ENCODE data around the gene GPC3. TPM values are rescaled to one million over a fixed set of nuclear protein-coding genes. Genes with fewer than 3 reads are reported as not detected.

The GPC3 gene
- total RNA-seq, 1 donor: not detected

DNA sequence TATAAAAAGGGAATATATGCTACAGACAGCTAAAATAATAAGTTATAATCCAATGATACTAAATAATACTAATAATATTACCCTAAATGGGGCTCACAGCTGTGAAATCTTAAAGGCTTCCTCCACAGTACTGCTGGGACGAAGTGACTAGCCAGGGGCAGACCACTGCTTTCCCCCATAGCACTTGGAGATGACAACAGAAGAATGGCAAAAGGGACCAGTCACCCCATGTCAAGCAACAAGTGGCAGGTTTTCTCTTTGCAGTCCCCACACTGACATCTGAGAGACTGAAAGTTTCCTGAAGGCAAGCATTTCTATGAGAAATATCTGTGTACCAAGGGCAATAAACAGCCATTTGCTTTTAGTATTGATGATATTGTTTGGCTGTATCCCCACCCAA, 396.6 kb downstream of the GPC3 start:
- TF ChIP-seq, protein P1, sequence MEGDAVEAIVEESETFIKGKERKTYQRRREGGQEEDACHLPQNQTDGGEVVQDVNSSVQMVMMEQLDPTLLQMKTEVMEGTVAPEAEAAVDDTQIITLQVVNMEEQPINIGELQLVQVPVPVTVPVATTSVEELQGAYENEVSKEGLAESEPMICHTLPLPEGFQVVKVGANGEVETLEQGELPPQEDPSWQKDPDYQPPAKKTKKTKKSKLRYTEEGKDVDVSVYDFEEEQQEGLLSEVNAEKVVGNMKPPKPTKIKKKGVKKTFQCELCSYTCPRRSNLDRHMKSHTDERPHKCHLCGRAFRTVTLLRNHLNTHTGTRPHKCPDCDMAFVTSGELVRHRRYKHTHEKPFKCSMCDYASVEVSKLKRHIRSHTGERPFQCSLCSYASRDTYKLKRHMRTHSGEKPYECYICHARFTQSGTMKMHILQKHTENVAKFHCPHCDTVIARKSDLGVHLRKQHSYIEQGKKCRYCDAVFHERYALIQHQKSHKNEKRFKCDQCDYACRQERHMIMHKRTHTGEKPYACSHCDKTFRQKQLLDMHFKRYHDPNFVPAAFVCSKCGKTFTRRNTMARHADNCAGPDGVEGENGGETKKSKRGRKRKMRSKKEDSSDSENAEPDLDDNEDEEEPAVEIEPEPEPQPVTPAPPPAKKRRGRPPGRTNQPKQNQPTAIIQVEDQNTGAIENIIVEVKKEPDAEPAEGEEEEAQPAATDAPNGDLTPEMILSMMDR (IDR thresholded peaks at IDR 0.05; ENCODE audit: insufficient read depth, low read length): no peak
- DNase-seq (ENCODE audit: low read depth): no peak
- no peak overlapping the region for H3K4me3 ChIP-seq (ENCODE audit: low read depth, low read length)

DNA sequence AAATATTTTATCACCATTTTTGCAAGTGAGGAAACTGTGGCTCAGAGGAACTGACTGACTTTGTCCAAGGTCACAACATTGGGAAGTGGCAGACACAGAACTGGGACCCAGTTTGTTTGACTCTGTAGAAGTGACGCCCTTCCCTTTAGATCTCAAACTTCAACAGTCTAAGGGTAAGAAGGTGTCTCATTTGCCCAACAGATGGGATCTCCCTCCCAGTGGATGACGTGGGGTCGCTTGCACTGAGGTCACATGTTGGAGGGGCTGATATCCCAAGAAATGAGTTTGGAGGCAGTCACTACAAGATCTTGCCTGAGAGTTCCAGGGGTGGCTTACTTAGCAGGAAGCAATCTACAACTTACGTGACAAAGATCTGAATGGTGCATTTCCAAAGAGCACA, 397.6 kb downstream of the GPC3 start:
- H3K4me3 ChIP-seq (ENCODE audit: low read depth, low read length): no peak overlapping the region
- TF ChIP-seq, protein P1 (IDR thresholded peaks at IDR 0.05; ENCODE audit: insufficient read depth, low read length): no peak
- no peak for DNase-seq (ENCODE audit: low read depth)

DNA sequence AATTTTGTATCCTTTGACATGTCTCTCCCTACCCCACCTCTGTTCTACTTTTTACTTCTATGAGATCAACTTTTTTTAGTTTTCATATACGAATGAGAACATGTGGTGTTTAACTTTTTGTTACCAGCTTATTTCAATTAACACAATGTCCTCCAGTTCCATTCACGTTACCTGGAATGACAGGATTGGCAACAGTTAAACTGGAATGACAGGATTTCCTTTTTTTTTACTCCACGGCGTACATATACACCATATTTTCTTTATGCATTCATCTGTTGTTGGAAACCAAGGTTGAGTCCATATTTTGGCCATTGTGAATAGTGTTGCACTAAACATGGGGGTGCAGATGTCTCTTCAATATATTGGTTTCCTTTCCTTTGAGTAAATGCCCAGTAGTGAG, 398.3 kb downstream of the GPC3 start:
- DNase-seq (ENCODE audit: low read depth): no peak
- no peak overlapping the region for H3K4me3 ChIP-seq (ENCODE audit: low read depth, low read length)
- TF ChIP-seq, protein P1 (IDR thresholded peaks at IDR 0.05; ENCODE audit: insufficient read depth, low read length): no peak

DNA sequence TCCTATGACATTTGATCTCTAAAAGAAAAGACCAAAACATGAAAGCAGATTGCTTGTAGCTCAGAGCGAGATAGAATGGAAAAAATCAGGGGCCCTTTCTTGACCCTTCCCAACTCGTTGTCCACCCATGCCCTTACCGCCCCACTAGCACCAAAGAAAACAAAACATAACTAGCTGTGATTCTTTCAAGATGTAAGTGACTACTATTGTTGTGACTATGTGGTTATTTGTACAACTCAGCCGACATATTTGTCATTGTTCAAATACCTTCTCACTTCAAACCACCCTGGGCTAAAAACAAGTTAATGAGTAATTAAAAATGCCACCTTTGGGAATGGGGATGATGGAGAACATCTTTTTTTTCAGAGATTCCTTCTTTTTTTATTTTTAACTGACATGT, 399.0 kb downstream of the GPC3 start:
- no peak for DNase-seq (ENCODE audit: low read depth)
- H3K4me3 ChIP-seq (ENCODE audit: low read depth, low read length): no peak overlapping the region
- TF ChIP-seq, protein P1 (IDR thresholded peaks at IDR 0.05; ENCODE audit: insufficient read depth, low read length): no peak

DNA sequence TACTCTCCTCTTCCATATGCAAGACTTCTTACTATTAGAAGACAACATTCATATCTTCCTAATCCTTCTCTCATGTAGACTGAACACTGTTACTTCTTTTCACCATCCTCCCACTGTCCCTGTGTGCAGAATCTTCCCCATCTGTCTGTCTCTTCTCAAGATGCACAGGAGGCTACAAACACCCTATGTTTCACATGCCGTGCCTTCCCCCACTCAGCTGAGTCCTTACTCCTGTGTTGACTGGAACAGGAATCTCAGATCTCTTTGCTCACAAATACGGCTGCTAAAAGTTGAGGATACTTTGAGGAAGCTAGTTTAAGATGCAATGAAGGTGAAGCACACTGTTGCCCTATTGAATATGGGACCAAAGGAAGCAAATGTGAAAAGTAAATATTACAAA, 401.6 kb downstream of the GPC3 start:
- TF ChIP-seq, protein P1 (IDR thresholded peaks at IDR 0.05; ENCODE audit: insufficient read depth, low read length): no peak
- H3K4me3 ChIP-seq (ENCODE audit: low read depth, low read length): no peak overlapping the region
- no peak for DNase-seq (ENCODE audit: low read depth)

DNA sequence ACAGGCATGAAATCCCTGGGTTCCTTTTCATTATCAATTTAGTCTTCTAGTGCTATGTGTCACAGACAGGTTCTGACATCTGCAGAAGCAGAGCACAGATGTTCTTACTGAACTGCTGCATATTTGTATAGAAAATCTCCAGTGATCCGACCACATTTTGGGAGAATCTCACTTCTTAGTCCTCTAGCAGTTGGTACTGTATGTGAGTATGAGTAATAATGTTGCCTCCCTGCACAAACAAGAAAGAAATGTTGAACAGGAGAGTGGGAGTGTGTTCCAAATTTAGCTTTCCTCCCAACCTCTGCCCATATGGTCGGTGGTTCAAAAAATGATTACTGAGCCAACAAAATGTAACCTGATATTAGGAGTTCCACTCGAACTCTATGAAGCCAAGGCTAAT, 404.8 kb downstream of the GPC3 start:
- TF ChIP-seq, protein P1 (IDR thresholded peaks at IDR 0.05; ENCODE audit: insufficient read depth, low read length): no peak
- no peak overlapping the region for H3K4me3 ChIP-seq (ENCODE audit: low read depth, low read length)
- DNase-seq (ENCODE audit: low read depth): peak; percentile 41

DNA sequence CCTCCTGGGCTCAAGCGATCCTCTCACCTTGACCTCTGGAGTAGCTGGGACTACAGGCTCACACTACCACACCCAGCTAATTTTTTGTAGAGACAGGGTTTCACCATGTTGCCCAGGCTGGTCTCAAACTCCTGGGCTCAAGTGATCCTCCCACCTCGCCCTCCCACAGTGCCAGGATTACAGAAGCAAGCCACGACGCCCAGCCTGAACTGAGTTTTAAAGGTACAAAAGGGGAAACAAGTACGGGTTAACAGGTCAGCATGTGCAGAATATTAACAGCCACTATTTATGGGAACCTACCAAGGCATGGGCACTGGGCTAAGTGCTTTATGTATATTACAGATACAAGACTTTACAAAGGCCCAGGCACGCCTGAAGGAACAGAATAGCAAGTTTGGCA, 405.8 kb downstream of the GPC3 start:
- no peak overlapping the region for H3K4me3 ChIP-seq (ENCODE audit: low read depth, low read length)
- DNase-seq (ENCODE audit: low read depth): no peak
- TF ChIP-seq, protein P1 (IDR thresholded peaks at IDR 0.05; ENCODE audit: insufficient read depth, low read length): no peak

Measured in fibroblast of the aortic adventitia (primary cell).